C4-2B (cell line): Measurements from ENCODE around the gene DPF3.

Source experiments
- H3K27ac ChIP-seq: fragments of 450-650 bp; 2 replicates; pipeline ENCODE4 v1.5.1; 2017
- ZFX ChIP-seq: fragments of 450-650 bp; IDR thresholded peaks from 2 replicates; pipeline ENCODE4 v1.6.1; 2017
- TF ChIP-seq, protein P1 (sequence below): fragments of 450-650 bp; conservative IDR thresholded peaks from 2 replicates; pipeline ENCODE4 v1.5.1; 2017; ENCODE audit warnings: mild to moderate bottlenecking

Gene DPF3

DNA sequence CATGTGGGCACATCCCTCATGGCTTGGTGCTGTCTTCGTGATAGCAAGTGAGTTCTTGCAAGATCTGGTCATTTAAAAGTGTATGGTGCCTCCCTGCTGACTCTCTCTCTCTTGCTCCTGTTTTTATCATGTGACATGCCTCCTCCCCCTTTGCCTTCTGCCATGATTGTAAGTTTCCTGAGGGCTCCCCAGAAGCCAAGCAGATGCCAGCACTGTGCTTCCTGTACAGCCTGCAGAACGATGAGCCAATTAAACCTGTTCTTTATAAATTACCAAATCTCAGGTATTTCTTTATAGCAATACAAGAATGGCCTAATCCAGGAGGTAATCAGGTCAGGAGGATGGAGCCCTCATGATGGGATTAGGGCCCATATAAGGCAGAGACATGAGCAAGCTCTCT lies 116.3 kb downstream of the DPF3 start:
- TF ChIP-seq, protein P1, sequence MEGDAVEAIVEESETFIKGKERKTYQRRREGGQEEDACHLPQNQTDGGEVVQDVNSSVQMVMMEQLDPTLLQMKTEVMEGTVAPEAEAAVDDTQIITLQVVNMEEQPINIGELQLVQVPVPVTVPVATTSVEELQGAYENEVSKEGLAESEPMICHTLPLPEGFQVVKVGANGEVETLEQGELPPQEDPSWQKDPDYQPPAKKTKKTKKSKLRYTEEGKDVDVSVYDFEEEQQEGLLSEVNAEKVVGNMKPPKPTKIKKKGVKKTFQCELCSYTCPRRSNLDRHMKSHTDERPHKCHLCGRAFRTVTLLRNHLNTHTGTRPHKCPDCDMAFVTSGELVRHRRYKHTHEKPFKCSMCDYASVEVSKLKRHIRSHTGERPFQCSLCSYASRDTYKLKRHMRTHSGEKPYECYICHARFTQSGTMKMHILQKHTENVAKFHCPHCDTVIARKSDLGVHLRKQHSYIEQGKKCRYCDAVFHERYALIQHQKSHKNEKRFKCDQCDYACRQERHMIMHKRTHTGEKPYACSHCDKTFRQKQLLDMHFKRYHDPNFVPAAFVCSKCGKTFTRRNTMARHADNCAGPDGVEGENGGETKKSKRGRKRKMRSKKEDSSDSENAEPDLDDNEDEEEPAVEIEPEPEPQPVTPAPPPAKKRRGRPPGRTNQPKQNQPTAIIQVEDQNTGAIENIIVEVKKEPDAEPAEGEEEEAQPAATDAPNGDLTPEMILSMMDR = no peak
- TF ChIP-seq ZFX = no peak
- no peak overlapping the region for H3K27ac ChIP-seq

DNA sequence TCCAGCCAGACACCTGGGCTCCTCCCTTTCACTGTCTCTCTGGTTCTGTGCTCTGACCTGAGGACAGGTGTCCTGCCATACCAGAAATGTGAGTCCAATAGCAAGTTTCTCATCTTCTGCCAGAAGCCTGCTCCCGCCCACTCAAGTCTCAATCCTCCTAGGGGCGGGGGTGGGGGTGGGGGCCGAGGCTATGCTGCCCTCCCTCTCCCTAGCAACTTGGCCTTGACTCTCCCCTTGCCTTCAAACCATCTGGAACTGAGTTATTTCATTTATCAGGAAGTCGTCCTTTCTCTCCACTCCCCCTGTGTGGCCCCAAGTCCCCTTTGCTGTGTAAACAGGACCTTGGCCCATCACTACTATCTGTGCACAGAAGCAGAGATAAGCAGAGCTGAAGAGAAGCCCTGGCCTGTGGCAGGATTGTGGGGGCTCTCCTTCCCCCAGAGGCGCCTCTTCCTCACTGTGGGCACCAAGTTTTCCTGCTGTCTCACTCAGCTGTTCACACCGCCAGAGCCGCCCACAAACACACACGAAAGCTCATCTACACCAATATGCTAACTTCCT lies 117.1 kb downstream of the DPF3 start:
- H3K27ac ChIP-seq = no peak overlapping the region
- TF ChIP-seq, protein P1 = no peak
- no peak for TF ChIP-seq ZFX

DNA sequence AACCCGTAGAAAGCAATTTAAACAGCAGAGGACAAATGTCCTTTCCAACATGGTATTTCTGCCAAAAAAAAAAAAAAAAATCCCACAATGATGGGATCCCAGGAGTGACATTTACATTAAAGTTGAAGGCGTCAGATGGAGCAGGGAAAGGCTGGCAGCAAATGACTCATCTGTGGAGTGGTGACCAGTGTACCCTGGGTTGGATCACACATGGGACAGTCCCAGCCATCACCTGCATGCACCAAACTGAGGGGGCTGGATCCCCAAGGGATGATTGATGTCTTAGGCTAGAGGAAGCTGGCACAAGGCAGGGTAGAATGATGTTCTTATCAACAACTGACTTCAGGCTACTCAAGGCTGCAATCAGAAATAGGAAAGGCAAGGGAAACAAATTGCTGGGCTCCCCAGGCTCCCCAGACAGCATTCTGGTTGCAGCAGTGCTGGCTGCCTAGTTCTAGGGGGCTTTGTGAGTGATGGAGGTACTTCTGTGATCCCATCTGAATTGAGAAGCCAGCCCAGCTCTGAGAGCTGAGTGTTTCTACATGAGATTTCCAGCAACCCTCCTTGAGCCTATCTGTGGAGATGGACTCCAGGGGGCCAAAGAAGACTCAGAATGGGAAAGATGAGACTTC lies 117.9 kb downstream of the DPF3 start:
- no peak for TF ChIP-seq ZFX
- TF ChIP-seq, protein P1 = no peak
- H3K27ac ChIP-seq = no peak overlapping the region

DNA sequence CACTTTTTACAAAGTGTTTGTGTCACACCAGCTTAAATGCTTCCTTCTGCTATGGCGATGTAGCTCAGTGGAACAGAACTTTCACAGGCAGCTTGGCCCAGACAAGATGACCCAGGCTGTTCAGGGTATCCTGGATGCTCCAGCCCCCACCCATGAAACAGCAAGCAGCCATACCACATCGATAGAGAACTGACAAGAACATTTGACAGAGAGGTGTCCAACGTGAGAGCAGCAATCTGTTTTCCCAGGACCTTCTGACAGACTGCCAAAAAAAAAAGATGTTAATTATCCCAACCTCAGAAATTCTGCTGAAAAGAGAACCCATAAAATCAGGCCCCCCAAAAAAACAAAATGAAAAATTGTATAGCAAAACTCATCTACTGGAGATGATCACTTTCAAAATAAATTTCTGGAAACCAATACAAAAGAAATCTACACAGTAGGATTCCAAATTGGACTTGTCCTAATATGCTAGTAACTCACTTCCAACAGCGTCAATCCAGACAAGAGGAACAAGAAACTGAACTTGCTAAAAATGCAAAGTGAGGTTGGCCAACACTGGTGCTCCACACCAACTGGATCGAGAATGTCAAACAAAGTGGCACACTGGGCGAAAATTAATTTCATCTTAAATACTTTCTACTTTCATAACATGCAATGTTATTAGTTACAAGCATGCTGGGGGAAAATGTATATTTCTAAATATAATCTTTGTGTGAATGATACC lies 118.8 kb downstream of the DPF3 start:
- TF ChIP-seq, protein P1 = no peak
- TF ChIP-seq ZFX = no peak
- H3K27ac ChIP-seq = no peak overlapping the region

DNA sequence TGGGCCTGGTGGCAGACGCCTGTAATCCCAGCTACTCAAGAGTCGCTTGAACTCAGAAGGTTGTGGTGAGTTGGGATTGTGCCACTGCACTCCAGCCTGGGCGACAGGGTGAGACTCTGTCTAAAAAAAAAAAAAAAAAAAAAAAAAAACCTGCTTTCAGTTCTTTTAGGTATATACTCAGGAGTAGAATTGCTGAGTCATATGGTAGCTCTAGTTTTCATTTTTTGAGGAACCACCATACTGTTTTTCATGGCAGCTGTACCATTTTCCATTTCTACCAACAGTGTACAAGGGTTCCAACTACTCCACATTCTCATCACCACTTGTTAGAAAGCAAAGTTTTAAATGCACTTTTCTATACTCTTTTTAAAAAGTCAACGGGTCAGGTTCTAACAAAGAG lies 119.8 kb downstream of the DPF3 start:
- no peak for TF ChIP-seq ZFX
- H3K27ac ChIP-seq = no peak overlapping the region

DNA sequence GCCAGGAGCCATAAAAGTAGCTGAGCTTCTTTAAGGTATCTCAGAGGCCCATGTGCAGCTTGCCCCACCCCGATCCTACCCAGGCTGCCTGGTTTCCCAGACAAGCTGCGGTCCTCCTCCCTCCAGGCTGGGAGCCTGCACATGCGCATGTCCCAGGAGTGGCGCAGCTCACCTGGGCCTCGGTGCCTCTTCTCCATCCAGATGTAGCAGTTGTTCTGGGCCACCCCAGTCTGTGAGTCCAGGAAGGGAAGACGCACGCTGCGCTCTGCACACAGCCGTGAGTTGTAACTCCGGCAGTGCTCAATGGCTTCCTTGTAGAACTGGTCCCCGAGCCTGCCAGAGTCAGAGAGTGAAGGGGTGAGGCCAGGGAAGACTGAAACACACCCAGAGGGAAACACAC lies 122.3 kb downstream of the DPF3 start:
- TF ChIP-seq, protein P1 = no peak
- no peak overlapping the region for H3K27ac ChIP-seq

DNA sequence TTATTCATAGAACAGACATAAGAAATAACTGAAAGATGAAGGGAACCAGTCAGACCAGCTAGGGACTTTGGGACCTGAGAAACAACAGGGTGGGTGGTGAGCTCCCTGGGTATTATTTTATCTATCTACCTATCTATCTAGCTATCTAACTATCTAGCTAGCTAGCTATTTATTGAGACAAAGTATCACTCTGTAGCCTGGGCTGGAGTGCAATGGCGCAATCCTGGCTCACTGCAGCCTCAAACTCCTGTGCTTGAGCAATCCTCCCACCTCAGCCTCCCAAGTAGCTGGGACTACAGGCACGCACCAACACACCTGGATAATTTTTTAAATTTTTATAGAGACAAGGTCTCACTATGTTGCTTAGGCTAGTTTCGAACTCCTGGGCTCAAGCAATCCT lies 127.6 kb downstream of the DPF3 start:
- no peak overlapping the region for H3K27ac ChIP-seq
- no peak for TF ChIP-seq ZFX
- TF ChIP-seq, protein P1 = no peak

DNA sequence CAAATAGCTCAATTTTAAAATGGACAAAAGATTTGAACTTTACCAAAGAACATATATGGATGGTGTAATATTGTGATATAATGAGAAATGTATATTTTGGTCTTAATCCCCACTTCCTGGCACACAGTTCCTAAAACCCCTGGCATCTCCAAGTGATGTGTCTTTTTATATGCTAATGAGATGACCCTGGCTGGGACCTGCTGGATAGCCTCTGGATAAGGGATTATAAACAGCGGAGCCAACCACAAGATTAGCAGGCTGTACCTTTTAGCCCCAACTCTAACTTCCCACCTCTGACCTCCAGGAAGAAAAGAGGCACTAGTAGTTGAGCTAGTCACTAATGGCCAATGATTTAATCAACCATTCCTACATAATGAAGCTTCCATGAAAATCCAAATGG lies 130.0 kb downstream of the DPF3 start:
- no peak for TF ChIP-seq ZFX
- TF ChIP-seq, protein P1 = no peak
- no peak overlapping the region for H3K27ac ChIP-seq
